ENCODE results near the gene ALK.

GRCh38 chr2:29575370-29575890, 346.0 kb downstream of the ALK start:
- TF ChIP-seq CTCF (IDR thresholded peaks at IDR 0.05; ENCODE audit: low read length) = no peak
- no peak for TF ChIP-seq EZH2 (IDR thresholded peaks at IDR 0.05; ENCODE audit: borderline replicate concordance, low read length)
